IgD-negative memory B cell (primary cell): ENCODE measurements around the gene SPARC. TPM values are rescaled to one million over a fixed set of nuclear protein-coding genes. Genes with fewer than 3 reads are reported as not detected.
"Not testable (repeated sequence)": the region's sequence is repeated elsewhere in the genome, so short reads cannot be mapped to it uniquely, and the experiment has no call there.

Experiments used
- H3K27ac Mint-ChIP-seq, 3 donors: one replicate each; pipeline ENCODE4 v1.8.0; 2020 to 2022; ENCODE audit warnings: mild to moderate bottlenecking in 3 of 3, mixed read lengths in 3 of 3, moderate library complexity in 1 of 3
- H3K27me3 Mint-ChIP-seq: one replicate; pipeline ENCODE4 v1.8.0; 2021; ENCODE audit warnings: mixed read lengths
- H3K36me3 Mint-ChIP-seq: one replicate; pipeline ENCODE4 v1.8.0; 2020; ENCODE audit warnings: mild to moderate bottlenecking, mixed read lengths
- H3K4me1 Mint-ChIP-seq, 3 donors: one replicate each; pipeline ENCODE4 v1.8.0; 2020 to 2022; ENCODE audit warnings: mixed read lengths in 3 of 3, mild to moderate bottlenecking in 1 of 3
- H3K4me3 Mint-ChIP-seq, 4 donors: one replicate each; pipeline ENCODE4 v1.8.0; 2020 to 2022; ENCODE audit warnings: mild to moderate bottlenecking in 4 of 4, mixed read lengths in 4 of 4, moderate library complexity in 3 of 4
- H3K9me3 Mint-ChIP-seq, 3 donors: one replicate each; pipeline ENCODE4 v1.8.0; 2020 to 2021; ENCODE audit warnings: mixed read lengths in 3 of 3, mild to moderate bottlenecking in 1 of 3
- polyA plus RNA-seq: library from polyadenylated mRNA; unstranded; fragments of 300-500 nt; fragmentation: Illumina TruSeq; gene quantifications from one replicate; pipeline ENCODE4 v1.2.3, GENCODE V29; 2021

The SPARC gene
- polyA plus RNA-seq, 1 donor from 2014 or later = 16.1 TPM

DNA sequence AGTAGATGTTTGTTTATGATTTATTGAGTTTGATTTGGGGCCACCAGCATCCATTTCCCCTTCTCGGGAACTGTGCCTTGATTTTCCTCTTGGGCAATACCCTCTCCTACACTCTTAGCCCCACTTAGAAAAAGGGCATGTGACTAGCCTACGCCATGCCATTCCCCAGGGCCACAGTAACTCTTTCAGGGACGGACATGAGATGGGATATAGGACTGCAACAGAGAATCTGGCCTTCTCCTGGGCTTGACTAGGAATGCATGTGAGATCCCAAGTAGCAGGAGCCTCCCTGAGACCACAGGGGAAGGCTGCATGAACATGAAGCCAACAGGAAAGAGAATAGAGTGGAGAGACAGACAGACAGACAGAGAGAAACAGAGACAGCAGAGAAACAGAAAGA is 30.7 kb upstream of the SPARC start:
- no peaks in the 10 kb centered on the region for H3K27me3 Mint-ChIP-seq
- peaks cover 4% of the 10 kb centered on the region for H3K36me3 Mint-ChIP-seq
- H3K4me3 Mint-ChIP-seq = no peak overlapping the region
- peaks cover 0 to 7% (median 0%) of the 10 kb centered on the region in 3 donors for H3K9me3 Mint-ChIP-seq
- H3K27ac Mint-ChIP-seq = no peak overlapping the region
- H3K4me1 Mint-ChIP-seq = peaks cover 7 to 15% (median 11%) of the 10 kb centered on the region in 3 donors

- Mint-ChIP-seq H3K27me3 (peaks cover 2% of the 10 kb centered on the region), H3K36me3 (no peaks in the 10 kb centered on the region)
Observed at GRCh38 chr5:151709109-151709735, 22.5 kb upstream of the SPARC start.

GRCh38 chr5:151708126-151708525 is 21.4 kb upstream of the SPARC start:
- Mint-ChIP-seq H3K9me3 (peaks cover 2 to 13% (median 8%) of the 10 kb centered on the region in 3 donors), H3K27me3 (peaks cover 2% of the 10 kb centered on the region), H3K36me3 (no peaks in the 10 kb centered on the region), H3K4me3 (no peak overlapping the region), H3K4me1 (peaks cover 10 to 15% (median 15%) of the 10 kb centered on the region in 3 donors), H3K27ac (no peak overlapping the region)

More at GRCh38 chr5:151709109-151709735, 22.5 kb upstream of the SPARC start:
- H3K4me1 Mint-ChIP-seq = peaks cover 3 to 11% (median 10%) of the 10 kb centered on the region in 3 donors
- H3K4me3 Mint-ChIP-seq = no peak overlapping the region
- peaks cover 2 to 14% (median 8%) of the 10 kb centered on the region in 3 donors for H3K9me3 Mint-ChIP-seq
- no peak overlapping the region for H3K27ac Mint-ChIP-seq

DNA sequence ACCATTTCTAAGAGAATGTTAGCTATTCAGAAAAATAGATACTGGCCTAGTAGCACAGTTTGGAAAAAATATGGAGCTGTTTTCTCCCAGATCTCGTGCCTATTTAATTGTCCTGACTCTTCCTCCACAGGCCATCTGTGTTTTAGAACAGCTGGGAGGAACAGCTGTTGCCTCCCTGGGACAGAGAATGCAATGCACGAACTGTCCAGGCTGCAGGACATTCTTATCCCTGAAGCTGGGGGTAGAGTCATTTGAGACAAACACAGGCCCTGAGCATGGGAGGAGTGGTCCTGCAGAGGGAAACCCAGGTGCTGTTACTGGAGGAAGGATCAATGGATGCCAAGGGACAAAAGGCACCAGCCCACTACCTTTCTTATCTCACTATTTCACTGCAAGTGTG is 20.9 kb upstream of the SPARC start:
- Mint-ChIP-seq H3K4me3 (no peak overlapping the region), H3K4me1 (peaks cover 11 to 18% (median 16%) of the 10 kb centered on the region in 3 donors), H3K27ac (no peak overlapping the region)

GRCh38 chr5:151706906-151707305 is 20.2 kb upstream of the SPARC start:
- H3K27ac Mint-ChIP-seq = no peak overlapping the region
- H3K27me3 Mint-ChIP-seq = peaks cover 2% of the 10 kb centered on the region
- peaks cover 11 to 18% (median 15%) of the 10 kb centered on the region in 3 donors for H3K4me1 Mint-ChIP-seq
- no peaks in the 10 kb centered on the region for H3K36me3 Mint-ChIP-seq
- no peak overlapping the region for H3K4me3 Mint-ChIP-seq
- H3K9me3 Mint-ChIP-seq = peaks cover 2 to 8% (median 4%) of the 10 kb centered on the region in 3 donors

More for the DNA sequence above, 20.9 kb upstream of the SPARC start:
- Mint-ChIP-seq H3K36me3 (no peaks in the 10 kb centered on the region), H3K27me3 (peaks cover 2% of the 10 kb centered on the region), H3K9me3 (peaks cover 2 to 8% (median 8%) of the 10 kb centered on the region in 3 donors)

DNA sequence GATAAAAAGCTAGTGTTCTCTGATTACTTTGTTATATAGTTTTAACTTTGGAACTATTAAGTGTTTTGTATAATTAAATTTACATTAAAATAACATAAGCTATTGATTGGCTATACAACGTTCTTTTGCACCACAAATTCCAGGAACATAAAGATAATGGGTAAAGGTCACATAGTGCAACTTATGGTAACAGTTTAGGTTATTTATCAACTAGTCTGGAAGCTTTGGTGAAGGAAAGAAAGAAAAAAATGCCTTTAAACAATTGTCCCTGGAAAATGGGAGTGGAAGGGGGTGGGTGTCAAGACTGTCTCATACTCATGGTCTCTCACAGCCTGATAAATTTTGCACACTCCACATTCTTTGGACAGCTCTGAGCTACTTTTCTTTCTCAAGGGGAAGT is 17.1 kb upstream of the SPARC start:
- Mint-ChIP-seq H3K9me3 (peaks cover 0 to 2% (median 0%) of the 10 kb centered on the region in 3 donors), H3K36me3 (no peaks in the 10 kb centered on the region), H3K4me1 (peaks cover 11 to 13% (median 12%) of the 10 kb centered on the region in 3 donors), H3K4me3 (no peak overlapping the region), H3K27ac (no peak overlapping the region), H3K27me3 (peaks cover 2% of the 10 kb centered on the region)

GRCh38 chr5:151703227-151703626 is 16.5 kb upstream of the SPARC start:
- Mint-ChIP-seq H3K4me3 (no peak overlapping the region), H3K27ac (no peak overlapping the region), H3K9me3 (peaks cover 0 to 2% (median 0%) of the 10 kb centered on the region in 3 donors)

GRCh38 chr5:151700820-151701219 is 14.1 kb upstream of the SPARC start:
- Mint-ChIP-seq H3K27me3 (peaks cover 5% of the 10 kb centered on the region), H3K27ac (no peak overlapping the region), H3K4me3 (no peak overlapping the region), H3K4me1 (peaks cover 8 to 12% (median 11%) of the 10 kb centered on the region in 3 donors), H3K36me3 (no peaks in the 10 kb centered on the region), H3K9me3 (peaks cover 0 to 2% (median 0%) of the 10 kb centered on the region in 3 donors)

More at GRCh38 chr5:151703227-151703626, 16.5 kb upstream of the SPARC start:
- Mint-ChIP-seq H3K4me1 (peaks cover 8 to 12% (median 11%) of the 10 kb centered on the region in 3 donors), H3K27me3 (peaks cover 2% of the 10 kb centered on the region), H3K36me3 (no peaks in the 10 kb centered on the region)

- Mint-ChIP-seq H3K4me1 (peaks cover 8 to 12% (median 11%) of the 10 kb centered on the region in 3 donors), H3K27me3 (peaks cover 5% of the 10 kb centered on the region), H3K4me3 (no peak overlapping the region), H3K36me3 (no peaks in the 10 kb centered on the region), H3K27ac (no peak overlapping the region), H3K9me3 (peaks cover 0 to 1% (median 0%) of the 10 kb centered on the region in 3 donors)
Observed at GRCh38 chr5:151700296-151700695, 13.6 kb upstream of the SPARC start.

DNA sequence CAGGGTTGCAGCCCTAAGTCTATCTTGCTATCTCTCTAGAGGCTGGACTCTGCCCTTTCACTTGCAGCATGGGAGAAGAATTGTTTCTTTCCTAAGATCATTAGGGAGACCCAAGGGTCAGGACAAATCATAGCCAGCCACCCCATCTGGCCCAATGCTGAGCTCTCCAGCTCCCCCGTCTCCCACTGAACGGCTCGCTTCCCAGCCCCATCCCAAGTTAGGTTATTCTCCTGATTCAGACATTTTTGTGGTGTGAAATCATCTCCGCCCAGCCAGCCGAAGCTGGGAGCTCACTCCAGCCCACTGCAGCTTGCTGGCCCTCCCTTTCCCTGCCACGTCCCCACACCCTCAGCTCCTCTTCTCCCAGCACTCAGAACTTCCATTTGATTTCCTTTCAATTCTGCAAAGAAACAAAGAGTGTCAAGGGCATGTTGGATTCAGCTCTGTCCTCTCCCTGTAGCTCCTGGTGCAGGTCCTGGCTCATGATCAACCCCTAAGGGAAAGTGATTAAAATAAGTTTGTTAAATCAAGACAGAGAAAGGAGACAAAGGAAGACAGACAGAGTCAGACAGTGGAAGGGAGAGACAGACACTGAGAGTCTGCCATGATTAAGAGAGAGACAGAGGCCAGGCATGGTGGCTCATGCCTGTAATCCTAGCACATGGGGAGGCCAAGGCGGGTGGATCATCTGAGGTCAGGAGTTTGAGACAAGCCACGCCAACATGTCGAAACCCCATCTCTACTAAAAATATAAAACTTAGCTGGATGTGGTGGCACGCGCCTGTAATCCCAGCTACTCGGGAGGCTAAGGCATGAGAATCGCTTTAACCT is 12.6 kb upstream of the SPARC start:
- no peaks in the 10 kb centered on the region for H3K9me3 Mint-ChIP-seq
- H3K27ac Mint-ChIP-seq = no peak overlapping the region
- H3K36me3 Mint-ChIP-seq = no peaks in the 10 kb centered on the region
- H3K4me3 Mint-ChIP-seq = no peak overlapping the region
- peaks cover 8 to 11% (median 9%) of the 10 kb centered on the region in 3 donors for H3K4me1 Mint-ChIP-seq
- peaks cover 5% of the 10 kb centered on the region for H3K27me3 Mint-ChIP-seq

GRCh38 chr5:151698081-151698480 is 11.4 kb upstream of the SPARC start:
- not testable (repeated sequence) for H3K9me3 Mint-ChIP-seq, H3K4me3 Mint-ChIP-seq, H3K36me3 Mint-ChIP-seq, H3K27ac Mint-ChIP-seq, H3K27me3 Mint-ChIP-seq, H3K4me1 Mint-ChIP-seq

DNA sequence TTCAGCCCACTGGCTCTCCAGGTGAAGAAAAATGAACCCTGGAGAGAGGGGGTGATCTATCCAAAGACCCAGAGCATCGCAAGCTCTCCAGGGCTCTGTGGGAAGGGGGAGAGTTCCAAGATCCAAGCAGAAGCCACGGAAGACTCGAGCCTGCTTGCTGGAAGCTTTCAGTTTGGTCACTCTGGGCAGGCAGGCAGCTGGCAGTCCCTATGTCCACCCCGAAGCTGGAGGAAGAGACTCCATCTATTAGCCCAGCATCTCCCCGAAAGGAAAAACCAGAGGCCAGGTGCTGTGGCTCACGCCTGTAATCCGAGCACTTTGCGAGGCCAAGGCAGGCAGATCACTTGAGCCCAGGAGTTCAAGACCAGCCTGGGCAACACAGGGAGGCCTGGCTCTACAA is 10.7 kb upstream of the SPARC start:
- Mint-ChIP-seq H3K36me3 (peaks cover 2% of the 10 kb centered on the region), H3K4me3 (no peak overlapping the region), H3K4me1 (peaks cover 0 to 4% (median 3%) of the 10 kb centered on the region in 3 donors), H3K9me3 (peaks cover 0 to 1% (median 0%) of the 10 kb centered on the region in 3 donors), H3K27ac (no peak overlapping the region), H3K27me3 (peaks cover 7% of the 10 kb centered on the region)

GRCh38 chr5:151696470-151697061 is 9.9 kb upstream of the SPARC start:
- Mint-ChIP-seq H3K27ac (no peak overlapping the region), H3K9me3 (peaks cover 0 to 1% (median 0%) of the 10 kb centered on the region in 3 donors), H3K4me1 (peaks cover 0 to 3% (median 2%) of the 10 kb centered on the region in 3 donors), H3K27me3 (peaks cover 8% of the 10 kb centered on the region), H3K36me3 (peaks cover 2% of the 10 kb centered on the region), H3K4me3 (no peak overlapping the region)

- Mint-ChIP-seq H3K27ac (no peak overlapping the region), H3K9me3 (peaks cover 0 to 1% (median 0%) of the 10 kb centered on the region in 3 donors), H3K27me3 (peaks cover 6% of the 10 kb centered on the region), H3K36me3 (peaks cover 2% of the 10 kb centered on the region), H3K4me1 (no peaks in the 10 kb centered on the region), H3K4me3 (no peak overlapping the region)
Observed at GRCh38 chr5:151695464-151695863, 8.7 kb upstream of the SPARC start.

DNA sequence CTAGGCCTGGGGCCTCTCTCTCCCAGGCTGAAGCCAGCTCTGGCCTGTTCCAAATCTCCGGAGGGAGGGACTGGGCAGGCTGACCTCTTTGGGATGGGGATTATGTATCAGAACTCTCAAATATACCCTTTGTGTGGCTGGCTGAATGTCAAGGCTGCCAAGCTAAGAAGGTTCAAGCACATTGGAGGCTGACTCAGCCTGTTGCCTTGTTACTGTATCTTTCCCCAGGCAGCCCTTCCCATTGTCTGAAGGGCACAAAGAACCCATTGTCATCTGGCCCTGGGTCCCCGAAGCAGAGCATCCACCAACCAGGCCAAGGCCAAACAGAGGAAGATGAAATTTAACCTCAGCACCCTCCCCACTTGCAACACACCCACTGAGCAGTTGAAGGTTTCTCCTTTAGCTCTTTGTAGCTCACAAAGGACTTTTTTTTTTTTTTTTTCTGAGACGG is 7.3 kb upstream of the SPARC start:
- Mint-ChIP-seq H3K27ac (no peak overlapping the region), H3K4me3 (no peak overlapping the region), H3K36me3 (peaks cover 2% of the 10 kb centered on the region), H3K4me1 (no peaks in the 10 kb centered on the region), H3K9me3 (peaks cover 0 to 1% (median 0%) of the 10 kb centered on the region in 3 donors), H3K27me3 (peaks cover 7% of the 10 kb centered on the region)
